Bronchial epithelial cell (primary cell): Measurements from ENCODE around the gene FARP1. TPM values are rescaled to one million over a fixed set of nuclear protein-coding genes. Genes with fewer than 3 reads are reported as not detected.
A peak's percentile ranks its signal among the peaks of the same experiment; 100 is the strongest.

Experiments
- DNase-seq: peaks from one replicate; pipeline ENCODE4 v3.0.0-alpha.2; 2010; ENCODE audit warnings: low read depth
- FAIRE-seq: peaks from 2 replicates; lab custom pipeline; 2011; peaks lifted over from hg19 to GRCh38; lab: Jason Lieb, UNC
- H3K27me3 ChIP-seq: 2 replicates; pipeline ENCODE4 v1.5.1; 2011; ENCODE audit warnings: low read length; ENCODE audit not compliant: control insufficient read depth, insufficient read depth
- H3K36me3 ChIP-seq: 2 replicates; pipeline ENCODE4 v1.5.1; 2011; ENCODE audit warnings: low read length; ENCODE audit not compliant: control insufficient read depth, insufficient read depth
- H3K4me3 ChIP-seq: 2 replicates; pipeline ENCODE4 v1.5.1; 2011; ENCODE audit warnings: mild to moderate bottlenecking, low read depth, low read length, control low read depth
- total RNA-seq: library from RNA; depleted of rRNA; stranded (reverse); fragments of >200 nt; gene quantifications from 2 replicates; pipeline ENCODE4 v1.2.1, GENCODE V29; 2014
- TF ChIP-seq, protein P1 (sequence below): IDR thresholded peaks from 2 replicates; pipeline ENCODE4 v1.5.1; 2011; ENCODE audit warnings: mild to moderate bottlenecking, moderate library complexity, low read length, control low read depth, inconsistent platforms; ENCODE audit not compliant: insufficient read depth, severe bottlenecking

The FARP1 gene
- total RNA-seq, 1 donor from 2014 or later, result 11.1 TPM

DNA sequence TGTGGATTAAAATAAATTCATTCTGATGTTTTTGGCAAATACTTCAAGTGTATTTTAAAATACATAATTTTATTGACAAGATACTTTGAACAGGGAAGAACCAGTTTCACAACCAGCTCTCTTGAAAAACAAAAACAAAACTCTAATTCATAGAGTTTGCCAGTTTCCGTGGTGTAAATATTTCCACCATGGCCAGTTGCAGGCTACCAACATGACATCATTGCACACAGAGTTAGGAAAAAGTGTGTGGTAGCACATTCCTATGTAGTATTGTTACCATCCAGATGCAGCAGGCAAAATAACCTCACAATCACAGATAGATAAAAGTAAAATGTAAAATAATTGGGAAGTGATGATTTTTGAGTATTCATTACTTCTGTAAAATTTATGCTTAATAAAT, 41.9 kb downstream of the FARP1 start:
- no peak for DNase-seq
- Histone ChIP-seq H3K27me3 (no peaks in the 10 kb centered on the region), H3K4me3 (no peak overlapping the region), H3K36me3 (no peaks in the 10 kb centered on the region)
- no peak for FAIRE-seq
- TF ChIP-seq, protein P1, sequence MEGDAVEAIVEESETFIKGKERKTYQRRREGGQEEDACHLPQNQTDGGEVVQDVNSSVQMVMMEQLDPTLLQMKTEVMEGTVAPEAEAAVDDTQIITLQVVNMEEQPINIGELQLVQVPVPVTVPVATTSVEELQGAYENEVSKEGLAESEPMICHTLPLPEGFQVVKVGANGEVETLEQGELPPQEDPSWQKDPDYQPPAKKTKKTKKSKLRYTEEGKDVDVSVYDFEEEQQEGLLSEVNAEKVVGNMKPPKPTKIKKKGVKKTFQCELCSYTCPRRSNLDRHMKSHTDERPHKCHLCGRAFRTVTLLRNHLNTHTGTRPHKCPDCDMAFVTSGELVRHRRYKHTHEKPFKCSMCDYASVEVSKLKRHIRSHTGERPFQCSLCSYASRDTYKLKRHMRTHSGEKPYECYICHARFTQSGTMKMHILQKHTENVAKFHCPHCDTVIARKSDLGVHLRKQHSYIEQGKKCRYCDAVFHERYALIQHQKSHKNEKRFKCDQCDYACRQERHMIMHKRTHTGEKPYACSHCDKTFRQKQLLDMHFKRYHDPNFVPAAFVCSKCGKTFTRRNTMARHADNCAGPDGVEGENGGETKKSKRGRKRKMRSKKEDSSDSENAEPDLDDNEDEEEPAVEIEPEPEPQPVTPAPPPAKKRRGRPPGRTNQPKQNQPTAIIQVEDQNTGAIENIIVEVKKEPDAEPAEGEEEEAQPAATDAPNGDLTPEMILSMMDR, result no peak

DNA sequence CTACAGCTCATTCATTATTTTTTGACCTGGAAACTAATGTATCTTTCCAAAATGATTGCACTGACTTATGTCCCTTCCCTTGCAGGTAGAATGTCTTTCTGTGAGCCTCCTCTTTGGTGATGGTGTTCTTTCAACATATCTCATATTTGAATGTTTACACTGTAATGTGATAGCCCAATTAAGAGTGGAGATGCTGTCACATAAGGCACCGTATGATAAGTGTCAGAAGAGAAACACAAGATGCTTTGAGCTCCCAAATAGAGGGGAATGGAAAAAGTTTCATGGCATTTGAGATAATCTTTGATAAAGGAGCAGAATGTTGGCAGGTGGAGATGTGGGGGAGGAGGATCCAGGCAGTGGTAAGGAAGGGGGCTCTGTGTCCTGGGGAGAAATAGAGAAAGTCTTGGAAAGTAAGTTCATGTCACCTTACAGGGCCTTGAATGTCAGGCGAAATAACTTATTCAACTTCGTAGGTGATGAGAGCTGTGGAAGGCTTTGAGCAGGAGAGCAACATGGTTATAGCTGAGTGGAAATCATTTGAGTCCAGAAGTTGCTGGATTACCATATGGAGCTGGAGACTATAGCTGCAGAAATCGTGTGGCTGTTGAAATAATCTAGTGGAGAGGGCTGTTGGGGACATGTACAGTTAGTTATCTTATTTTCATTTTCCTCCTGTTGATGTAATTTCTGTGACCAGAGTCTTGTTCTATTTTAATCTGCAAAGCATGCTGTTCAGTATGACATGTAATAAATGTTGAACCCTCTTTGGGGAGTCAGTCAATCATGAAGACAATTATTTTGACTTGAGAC, 44.5 kb downstream of the FARP1 start:
- TF ChIP-seq, protein P1, result no peak
- Histone ChIP-seq H3K4me3 (no peak overlapping the region), H3K27me3 (no peaks in the 10 kb centered on the region), H3K36me3 (no peaks in the 10 kb centered on the region)
- DNase-seq (no peak), FAIRE-seq (no peak)

DNA sequence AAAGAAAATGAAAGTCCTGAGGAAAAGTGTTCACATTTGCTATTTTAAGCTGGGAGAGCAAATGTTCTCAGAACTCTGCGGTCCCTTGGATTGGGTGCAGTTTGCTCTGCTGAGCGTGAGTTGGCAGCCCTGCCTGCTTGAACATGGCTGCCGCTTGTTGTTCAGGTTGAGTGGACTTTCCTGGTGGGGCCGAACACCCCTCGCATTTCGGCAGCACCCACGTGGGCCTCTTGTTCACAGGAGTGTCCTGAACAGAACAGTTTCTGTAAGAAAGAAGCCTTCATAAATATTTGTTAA, 45.0 kb downstream of the FARP1 start:
- no peak overlapping the region for H3K4me3 ChIP-seq
- TF ChIP-seq, protein P1, result no peak
- H3K27me3 ChIP-seq, result no peaks in the 10 kb centered on the region
- DNase-seq (no peak), FAIRE-seq (no peak)
- no peaks in the 10 kb centered on the region for H3K36me3 ChIP-seq

DNA sequence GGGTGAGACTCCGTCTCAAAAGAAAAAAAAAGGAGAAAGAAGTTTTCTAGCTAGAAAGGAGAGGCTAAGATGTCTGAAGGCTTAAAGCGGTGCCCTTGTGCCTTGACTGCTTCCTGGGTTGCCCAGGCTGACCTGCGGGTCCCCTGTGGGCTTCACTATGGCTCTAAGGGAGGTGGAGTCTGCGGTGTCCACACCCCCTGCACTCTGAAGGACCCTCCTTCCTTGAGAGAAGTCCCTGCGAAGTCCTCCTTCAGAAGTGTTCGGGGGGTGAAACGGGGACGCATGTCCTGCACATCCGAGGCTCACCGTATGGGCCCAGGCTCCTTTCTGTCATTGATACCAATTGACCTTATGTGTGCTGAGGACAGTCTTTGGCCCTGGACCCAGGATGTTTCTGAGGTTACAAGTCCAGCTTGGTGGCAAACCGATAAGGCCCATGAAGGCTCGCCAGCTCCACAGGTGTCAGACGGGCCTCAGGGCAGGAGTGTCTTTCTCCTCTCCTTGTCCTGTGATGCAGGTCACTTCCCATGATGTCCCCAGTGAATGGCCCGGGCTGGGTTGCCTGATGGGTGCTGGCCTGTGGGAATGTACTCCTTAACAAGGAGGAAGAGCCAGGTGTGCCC, 45.8 kb downstream of the FARP1 start:
- FAIRE-seq (peak; percentile 28), DNase-seq (no peak)
- Histone ChIP-seq H3K4me3 (no peak overlapping the region), H3K36me3 (no peaks in the 10 kb centered on the region), H3K27me3 (no peaks in the 10 kb centered on the region)
- TF ChIP-seq, protein P1, result no peak

DNA sequence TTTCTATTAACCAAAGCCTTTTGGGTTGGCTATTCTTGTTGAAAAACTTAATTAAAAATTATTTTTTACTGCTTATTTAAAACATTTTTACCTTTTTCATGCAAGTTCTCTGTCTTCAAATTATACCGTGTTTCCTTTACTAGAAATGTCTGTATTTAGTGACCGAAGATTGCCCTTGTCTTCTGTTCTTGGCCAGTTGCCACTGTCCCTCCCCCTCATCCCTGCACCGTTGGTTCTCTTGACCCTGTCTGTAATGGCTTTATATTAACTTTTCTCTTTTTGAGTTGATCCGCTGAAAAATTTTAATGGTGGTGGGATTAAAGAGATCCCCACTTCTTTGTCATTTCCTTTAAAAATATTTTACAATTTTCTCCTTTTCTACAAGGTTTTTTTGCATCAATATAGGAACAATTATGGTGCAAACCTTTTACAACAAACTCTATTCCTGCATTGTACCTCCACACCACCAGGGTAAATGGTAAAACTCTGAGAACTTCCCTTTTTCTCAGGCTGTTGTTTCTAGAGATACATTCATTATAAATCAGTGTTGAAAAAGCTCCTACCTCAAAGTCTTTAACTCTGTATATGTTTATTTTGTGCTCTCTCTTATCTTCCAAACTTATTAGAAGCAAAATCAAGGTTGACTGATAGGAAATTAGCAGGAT, 47.1 kb downstream of the FARP1 start:
- TF ChIP-seq, protein P1, result no peak
- Histone ChIP-seq H3K36me3 (no peaks in the 10 kb centered on the region), H3K4me3 (no peak overlapping the region), H3K27me3 (no peaks in the 10 kb centered on the region)
- DNase-seq (no peak), FAIRE-seq (no peak)
